A673 (cell line): ENCODE results near the gene DMD. TPM values are rescaled to one million over a fixed set of nuclear protein-coding genes. Genes with fewer than 3 reads are reported as not detected.

Experiments
- BruUV-seq: library from RNA; stranded (reverse); fragments of 400-500 nt; replicated peaks from 2 replicates; lab custom pipeline; 2021; lab: Mats Ljungman, UMichigan
- CTCF ChIA-PET: fragments of 300-600 bp; sonication (Branson Sonifier 250); formaldehyde crosslinking; loops from one replicate; lab custom pipeline; 2022; ENCODE audit warnings: antibody characterized with exemption; lab: Charles Lee
- POLR2A ChIA-PET: fragments of 300-600 bp; sonication (Branson Sonifier 250); formaldehyde crosslinking; loops from one replicate; lab custom pipeline; 2022; ENCODE audit warnings: antibody characterized with exemption; ENCODE audit not compliant: low non-redundant PET; lab: Charles Lee
- DNase-seq: peaks from one replicate; pipeline ENCODE4 v3.0.0-alpha.2; 2015; ENCODE audit warnings: low spot score
- H3K27ac ChIP-seq: fragments of 200-600 bp; sonication (generic); 2 replicates; pipeline ENCODE4 v1.5.1; 2016; ENCODE audit warnings: mixed run types, low read depth, mild to moderate bottlenecking, mixed read lengths, antibody characterized with exemption, low read length; ENCODE audit not compliant: poor library complexity, severe bottlenecking
- H3K27me3 ChIP-seq: fragments of 200-600 bp; sonication (generic); replicated peaks from 2 replicates; pipeline ENCODE4 v1.6.1; 2017; ENCODE audit warnings: mixed run types, low read depth, mild to moderate bottlenecking, mixed read lengths, antibody characterized with exemption, low read length; ENCODE audit not compliant: insufficient read depth, poor library complexity
- H3K36me3 ChIP-seq: fragments of 200-600 bp; sonication (generic); 2 replicates; pipeline ENCODE4 v1.6.1; 2016; ENCODE audit warnings: mixed run types, mild to moderate bottlenecking, mixed read lengths, antibody characterized with exemption, low read length; ENCODE audit not compliant: insufficient read depth, poor library complexity, severe bottlenecking
- H3K4me1 ChIP-seq: fragments of 200-600 bp; sonication (generic); 2 replicates; pipeline ENCODE4 v1.6.1; 2017; ENCODE audit warnings: mixed run types, mild to moderate bottlenecking, mixed read lengths, antibody characterized with exemption, low read length; ENCODE audit not compliant: insufficient read depth, poor library complexity, severe bottlenecking
- H3K4me3 ChIP-seq: fragments of 200-600 bp; sonication (generic); 2 replicates; pipeline ENCODE4 v1.5.1; 2016; ENCODE audit warnings: low read depth, mixed run types, mild to moderate bottlenecking, mixed read lengths, low read length; ENCODE audit not compliant: poor library complexity, severe bottlenecking
- H3K9me3 ChIP-seq: fragments of 200-600 bp; sonication (generic); 2 replicates; pipeline ENCODE4 v1.6.1; 2016; ENCODE audit warnings: mixed run types, low read depth, mild to moderate bottlenecking, mixed read lengths, antibody characterized with exemption, low read length; ENCODE audit not compliant: poor library complexity, severe bottlenecking
- CTCF ChIP-seq: fragments of 300-800, 200-600 bp; sonication (generic); conservative IDR thresholded peaks from 2 replicates; pipeline ENCODE4 v1.5.1; 2017; ENCODE audit warnings: low read depth, mild to moderate bottlenecking, antibody characterized with exemption, low read length, moderate library complexity, mixed read lengths
- EZH2 ChIP-seq: fragments of 200-600 bp; sonication (generic); IDR thresholded peaks from 2 replicates; pipeline ENCODE4 v1.6.1; 2017; ENCODE audit warnings: borderline replicate concordance, low read depth, mild to moderate bottlenecking, mixed read lengths, antibody characterized with exemption, low read length; ENCODE audit not compliant: poor library complexity, severe bottlenecking
- intact Hi-C: fragments of 100-400 bp; cut with micrococcal nuclease; formaldehyde crosslinking; loops from one replicate; pipeline ENCODE4 v1.10.0; 2022; ENCODE audit not compliant: unreplicated experiment
- total RNA-seq: library from RNA; stranded (reverse); gene quantifications from 2 replicates; pipeline ENCODE4 v1.2.3, GENCODE V29; 2021

DMD gene
- total RNA-seq, 1 experiment from 2014 or later: 5.4 TPM

GRCh38 chrX:32874839-32875238 lies 336.5 kb downstream of the DMD start:
- intact Hi-C loops: no loop called here
- no TSS peak for BruUV-seq
- no peak for DNase-seq
- H3K9me3 ChIP-seq: no peaks in the 10 kb centered on the region
- H3K4me1 ChIP-seq: no peaks in the 10 kb centered on the region
- POLR2A ChIA-PET: no interaction called here
- no peak for TF ChIP-seq EZH2
- TF ChIP-seq CTCF: no peak
- H3K36me3 ChIP-seq: no peaks in the 10 kb centered on the region
- H3K27me3 ChIP-seq: no peaks in the 10 kb centered on the region
- no peak overlapping the region for H3K4me3 ChIP-seq
- CTCF ChIA-PET: no interaction called here
- no peak overlapping the region for H3K27ac ChIP-seq

- H3K27me3 ChIP-seq: no peaks in the 10 kb centered on the region
Measured at GRCh38 chrX:32873786-32874185, 337.6 kb downstream of the DMD start.

GRCh38 chrX:32871636-32872035 lies 339.7 kb downstream of the DMD start:
- POLR2A ChIA-PET: no interaction called here

More at GRCh38 chrX:32873786-32874185, 337.6 kb downstream of the DMD start:
- Histone ChIP-seq H3K4me1 (no peaks in the 10 kb centered on the region), H3K4me3 (no peak overlapping the region), H3K36me3 (no peaks in the 10 kb centered on the region), H3K27ac (no peak overlapping the region), H3K9me3 (no peaks in the 10 kb centered on the region)
- no peak for DNase-seq
- ChIA-PET POLR2A (no interaction called here), CTCF (no interaction called here)
- no TSS peak for BruUV-seq
- intact Hi-C loops: no loop called here
- TF ChIP-seq CTCF: no peak
- TF ChIP-seq EZH2: no peak

More at GRCh38 chrX:32871636-32872035, 339.7 kb downstream of the DMD start:
- no peak overlapping the region for H3K27ac ChIP-seq
- TF ChIP-seq CTCF (no peak), EZH2 (no peak)
- no peaks in the 10 kb centered on the region for H3K36me3 ChIP-seq
- H3K9me3 ChIP-seq: no peaks in the 10 kb centered on the region
- no TSS peak for BruUV-seq
- intact Hi-C loops: no loop called here
- no peak for DNase-seq
- H3K4me3 ChIP-seq: no peak overlapping the region
- H3K27me3 ChIP-seq: no peaks in the 10 kb centered on the region
- CTCF ChIA-PET: no interaction called here
- H3K4me1 ChIP-seq: no peaks in the 10 kb centered on the region
